HG03039 (cell line): ENCODE results near the gene RRBP1.
"Not testable (repeated sequence)": the region's sequence is repeated elsewhere in the genome, so short reads cannot be mapped to it uniquely, and the experiment has no call there.

Experiments used
- ATAC-seq: cut with Tn5 transposase; IDR thresholded peaks from one replicate; pipeline ENCODE4 v1.9.1; 2021; ENCODE audit warnings: mild to moderate bottlenecking, moderate library complexity; ENCODE audit not compliant: unreplicated experiment

The RRBP1 gene

GRCh38 chr20:17663040-17663399 is 19.0 kb downstream of the RRBP1 start:
- ATAC-seq, result no peak

GRCh38 chr20:17662333-17663039 is 19.6 kb downstream of the RRBP1 start:
- no peak for ATAC-seq

GRCh38 chr20:17661121-17661744 is 20.8 kb downstream of the RRBP1 start:
- ATAC-seq, result no peak

- ATAC-seq, result no peak
Observed at GRCh38 chr20:17660667-17661066, 21.4 kb downstream of the RRBP1 start.

GRCh38 chr20:17659801-17660200 is 22.2 kb downstream of the RRBP1 start:
- no peak for ATAC-seq

GRCh38 chr20:17659344-17659743 is 22.7 kb downstream of the RRBP1 start:
- not testable (repeated sequence) for ATAC-seq

- ATAC-seq, result no peak
Observed at GRCh38 chr20:17658648-17658993, 23.4 kb downstream of the RRBP1 start.

GRCh38 chr20:17657898-17658647 is 24.0 kb downstream of the RRBP1 start:
- no peak for ATAC-seq

- no peak for ATAC-seq
Observed at GRCh38 chr20:17657079-17657825, 24.8 kb downstream of the RRBP1 start.

- ATAC-seq, result no peak
Observed at GRCh38 chr20:17655865-17656479, 26.1 kb downstream of the RRBP1 start.

- ATAC-seq, result no peak
Observed at GRCh38 chr20:17655286-17655651, 26.8 kb downstream of the RRBP1 start.

- no peak for ATAC-seq
Observed at GRCh38 chr20:17654649-17655285, 27.3 kb downstream of the RRBP1 start.

GRCh38 chr20:17653835-17654648 is 28.0 kb downstream of the RRBP1 start:
- no peak for ATAC-seq

GRCh38 chr20:17652411-17652810 is 29.6 kb downstream of the RRBP1 start:
- no peak for ATAC-seq

- no peak for ATAC-seq
Observed at GRCh38 chr20:17651760-17652388, 30.2 kb downstream of the RRBP1 start.

- no peak for ATAC-seq
Observed at GRCh38 chr20:17651129-17651759, 30.8 kb downstream of the RRBP1 start.

GRCh38 chr20:17650301-17651128 is 31.5 kb downstream of the RRBP1 start:
- ATAC-seq, result no peak
